ENCODE data around the gene PLEKHA7.

- TF ChIP-seq POLR2AphosphoS5 (IDR thresholded peaks at IDR 0.05; ENCODE audit: low read depth, low read length) (no peak), POLR2A (IDR thresholded peaks at IDR 0.05; ENCODE audit: low read depth, low read length) (no peak)
These were observed 220.0 kb downstream of the PLEKHA7 start for GRCh38 chr11:16794047-16794818.

Measured in GM12892 (cell line).